Gastrocnemius medialis (tissue), 4 donors: Measurements from ENCODE around the gene RIOX2.

ENCODE experiments used
- CTCF ChIP-seq, 5 experiments: fragments of 450-650 bp in 3 of 5; fragments of 200-600 bp in 2 of 5; sonication (generic) in 2 of 5; IDR thresholded peaks in 4 of 5; conservative IDR thresholded peaks in 1 of 5; 1 replicate in 4 of 5; 2 replicates in 1 of 5; pipeline ENCODE4 v1.5.1; 2016 to 2019; ENCODE audit warnings: antibody characterized with exemption in 5 of 5, mild to moderate bottlenecking in 3 of 5, moderate library complexity in 3 of 5
- POLR2A ChIP-seq, 2 donors: fragments of 450-650 bp; IDR thresholded peaks; one replicate each; pipeline ENCODE4 v1.6.1; 2017; ENCODE audit warnings: antibody characterized with exemption in 2 of 2, mild to moderate bottlenecking in 2 of 2, moderate library complexity in 2 of 2

DNA sequence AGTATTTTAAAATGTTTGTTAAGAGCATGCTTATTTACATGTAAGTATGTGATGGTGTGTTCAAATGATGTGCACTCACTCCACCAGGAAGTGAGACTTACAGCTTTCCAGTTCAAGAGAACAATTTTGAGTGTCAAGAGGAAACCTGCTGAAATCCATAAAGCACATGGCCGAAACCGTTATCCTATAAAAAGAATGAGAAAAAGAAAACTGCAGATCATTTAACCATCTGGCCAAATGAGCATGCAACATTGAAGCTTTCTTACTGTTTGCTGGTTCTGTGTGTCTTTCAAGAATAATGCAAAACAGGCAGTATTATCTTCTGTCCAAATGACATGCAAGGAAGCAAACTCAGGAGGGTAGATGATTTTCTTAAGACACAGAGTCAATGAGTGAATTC is 36.6 kb upstream of the RIOX2 start:
- TF ChIP-seq CTCF (IDR thresholded peaks at IDR 0.05 in 4 of 5, conservative IDR thresholded peaks at IDR 0.05 in 1 of 5) (no peak), POLR2A (IDR thresholded peaks at IDR 0.05) (no peak)
